ENCODE results near the gene ARHGAP25. TPM values are rescaled to one million over a fixed set of nuclear protein-coding genes. Genes with fewer than 3 reads are reported as not detected.

The ARHGAP25 gene
- total RNA-seq, 1 experiment from 2014 or later = not detected

DNA sequence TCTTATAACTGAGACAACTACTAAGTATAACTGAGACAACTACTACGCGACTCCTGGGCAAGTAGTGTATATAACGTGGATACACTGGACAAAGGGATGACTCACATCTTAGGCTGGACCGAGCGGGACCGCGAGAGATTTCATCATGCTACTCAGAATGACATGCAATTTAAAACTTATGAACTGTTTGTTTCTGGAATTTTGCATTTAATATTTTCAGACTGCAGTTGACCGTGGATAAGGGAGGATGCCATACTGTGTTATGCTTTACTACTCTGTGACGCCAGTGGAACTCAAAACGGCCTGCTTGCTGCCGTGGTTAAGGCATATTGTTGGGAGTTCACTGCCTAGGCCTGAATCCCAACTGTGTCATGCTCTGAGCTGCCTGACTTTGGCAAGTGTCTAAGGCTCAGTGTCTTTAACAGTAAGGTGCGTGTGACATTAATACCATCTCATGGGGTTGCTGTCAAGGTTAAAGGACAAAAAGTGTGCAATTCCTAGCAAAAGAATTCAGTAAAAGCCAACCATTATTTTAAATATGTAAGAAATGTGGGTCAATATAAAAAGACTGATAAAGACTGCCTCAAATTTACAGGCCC is 72.0 kb downstream of the ARHGAP25 start:
- DNase-seq (ENCODE audit: low read depth) = no peak
- in situ Hi-C loops (cut with HindIII; ENCODE audit: low pct_unique_long_range_greater_than_20kb, low sequenced_read_pairs) = no loop called here

DNA sequence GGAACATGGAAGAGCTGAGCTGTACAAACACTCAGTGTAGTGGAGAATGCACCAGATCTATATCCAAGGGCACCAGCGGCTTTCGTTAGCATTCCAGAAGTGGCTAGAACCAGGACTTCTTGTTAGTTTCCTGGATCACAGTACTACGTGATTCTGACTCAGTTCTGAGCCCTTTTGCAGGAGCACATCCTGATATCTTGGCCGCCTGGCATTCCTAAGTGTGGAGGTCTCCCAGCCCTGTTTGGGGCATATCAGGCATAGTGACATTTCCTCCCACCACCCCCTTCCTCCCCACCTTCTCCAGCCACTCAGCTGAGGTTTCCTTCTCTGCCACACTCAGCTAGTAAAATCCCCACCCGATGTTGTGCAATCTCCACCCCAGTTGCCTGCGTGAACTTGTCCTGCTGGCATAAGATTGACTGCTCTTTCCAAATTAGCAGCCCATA is 73.2 kb downstream of the ARHGAP25 start:
- in situ Hi-C loops (cut with HindIII; ENCODE audit: low pct_unique_long_range_greater_than_20kb, low sequenced_read_pairs) = no loop called here
- no peak for DNase-seq (ENCODE audit: low read depth)

DNA sequence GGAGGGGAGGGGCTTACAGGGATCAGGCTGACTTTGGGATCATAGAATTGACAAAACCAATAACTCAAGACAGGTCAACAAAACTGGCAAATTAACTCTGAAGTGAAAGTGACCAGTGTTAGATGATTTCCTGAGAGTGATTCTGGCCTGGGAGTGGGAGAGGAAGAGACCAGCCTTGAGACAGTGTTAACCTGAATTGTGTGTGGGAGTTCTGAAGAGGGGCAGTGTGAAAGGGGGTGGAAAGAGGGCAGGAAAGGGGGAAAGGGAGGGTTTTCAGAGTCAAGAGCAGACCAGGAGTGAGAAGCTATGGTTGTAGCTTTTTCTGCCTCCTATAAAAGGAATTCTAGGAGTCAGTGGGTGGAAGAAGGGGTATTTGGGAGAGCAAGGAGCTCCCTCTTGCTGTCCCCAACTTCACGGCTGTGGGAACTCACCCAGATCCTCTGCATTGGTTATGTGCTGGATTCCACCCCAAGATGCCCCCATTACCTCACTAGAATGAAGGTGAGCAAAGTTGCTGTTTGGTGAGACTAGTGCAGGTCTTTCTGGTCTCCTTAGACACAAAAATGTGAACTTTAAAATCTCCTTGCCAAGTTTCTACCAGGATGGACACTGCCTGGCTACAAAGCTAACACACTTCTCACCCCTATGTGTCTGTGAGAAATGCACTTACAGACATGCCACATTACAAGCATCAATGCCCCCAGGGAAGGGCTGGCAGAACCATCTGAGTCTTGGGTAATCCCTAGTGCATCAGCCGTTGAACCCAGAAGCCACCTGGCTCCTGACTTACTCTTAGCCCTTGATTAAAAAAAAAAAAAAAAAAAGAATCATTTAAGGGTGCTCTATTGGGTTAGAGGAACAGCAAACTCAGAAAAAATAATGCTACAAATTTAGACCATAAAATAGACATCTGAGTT is 75.0 kb downstream of the ARHGAP25 start:
- DNase-seq (ENCODE audit: low read depth) = no peak

DNA sequence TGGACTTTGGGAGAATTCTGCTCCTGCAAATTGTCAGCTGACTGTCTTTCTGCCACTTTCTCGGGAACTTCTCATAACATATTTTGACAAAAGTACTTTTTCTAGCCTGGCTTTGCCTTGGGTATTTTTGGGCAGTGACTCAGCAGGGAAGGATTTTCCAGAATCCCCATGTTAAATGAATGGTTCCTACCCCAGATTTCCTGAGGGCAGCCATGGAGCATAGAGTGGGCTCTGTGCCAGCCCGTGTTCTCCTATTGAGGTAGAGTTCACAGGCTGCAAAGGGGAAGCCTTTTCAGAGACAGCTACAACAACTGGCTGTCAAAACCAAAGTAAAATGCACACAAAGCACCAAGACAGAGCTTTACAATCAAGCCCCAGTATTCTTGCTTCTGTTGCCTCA is 76.8 kb downstream of the ARHGAP25 start:
- in situ Hi-C loops (cut with HindIII; ENCODE audit: low pct_unique_long_range_greater_than_20kb, low sequenced_read_pairs) = no loop called here
- no peak for DNase-seq (ENCODE audit: low read depth)

More for the DNA sequence above, 75.0 kb downstream of the ARHGAP25 start:
- in situ Hi-C loops (cut with HindIII; ENCODE audit: low pct_unique_long_range_greater_than_20kb, low sequenced_read_pairs) = no loop called here

DNA sequence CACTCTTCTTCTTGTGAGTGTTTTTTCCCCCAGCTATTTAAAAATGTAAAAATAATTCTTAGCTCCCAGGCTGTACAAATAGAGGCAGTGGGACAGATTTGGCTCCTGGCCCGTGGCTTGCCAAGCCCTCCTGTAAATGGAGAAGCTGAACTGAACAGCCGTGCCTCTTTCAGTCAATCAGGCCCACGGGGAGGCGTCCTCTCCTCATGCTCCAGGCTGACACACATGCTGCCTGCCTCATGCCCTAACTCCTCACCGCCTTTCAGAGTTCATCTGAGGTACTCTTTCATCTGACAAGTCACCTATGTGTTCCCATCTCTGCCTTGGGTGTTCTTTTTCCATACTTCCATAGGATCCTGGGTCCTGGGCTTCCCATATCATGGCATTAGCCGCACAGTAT is 77.6 kb downstream of the ARHGAP25 start:
- DNase-seq (ENCODE audit: low read depth) = no peak
- in situ Hi-C loops (cut with HindIII; ENCODE audit: low pct_unique_long_range_greater_than_20kb, low sequenced_read_pairs) = no loop called here

DNA sequence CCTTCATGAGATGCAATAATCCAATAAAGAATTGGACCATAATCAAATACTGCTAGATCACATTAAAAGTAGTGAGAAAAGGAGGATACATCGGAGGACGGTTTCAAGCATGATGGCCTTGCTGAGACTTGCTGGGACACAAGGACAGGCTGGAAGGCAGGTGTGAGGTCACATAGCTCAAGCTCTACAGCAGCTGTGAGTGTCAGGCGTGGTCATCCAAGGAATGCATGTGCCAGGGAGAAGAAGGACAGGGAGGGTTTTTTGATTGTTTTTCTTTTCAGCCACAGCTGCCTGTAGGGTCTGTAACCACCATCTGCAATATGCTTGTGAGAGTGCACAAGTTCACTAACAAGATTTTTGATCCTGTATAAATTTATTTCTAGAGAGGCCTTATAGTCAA is 79.0 kb downstream of the ARHGAP25 start:
- in situ Hi-C loops (cut with HindIII; ENCODE audit: low pct_unique_long_range_greater_than_20kb, low sequenced_read_pairs) = no loop called here
- DNase-seq (ENCODE audit: low read depth) = no peak

DNA sequence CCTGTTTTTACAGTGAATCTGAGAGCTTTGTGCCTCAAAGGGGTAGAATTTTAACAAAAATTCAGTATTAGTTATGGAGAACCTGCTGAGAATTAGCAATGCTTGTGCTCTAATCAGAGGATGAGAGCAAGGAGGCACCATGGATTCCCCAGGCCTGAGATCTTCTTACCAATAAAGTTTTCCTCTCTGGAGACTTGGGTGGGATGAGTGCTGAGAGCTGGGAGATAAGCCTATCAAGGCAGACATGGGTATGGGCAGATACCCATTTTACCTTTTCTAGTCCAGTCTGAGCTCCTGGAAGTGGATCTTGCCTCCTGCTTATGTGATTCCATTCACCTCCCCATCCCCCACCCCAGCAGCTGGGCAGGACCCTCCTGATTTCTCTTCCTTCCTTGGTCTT is 82.7 kb downstream of the ARHGAP25 start:
- no peak for DNase-seq (ENCODE audit: low read depth)
- in situ Hi-C loops (cut with HindIII; ENCODE audit: low pct_unique_long_range_greater_than_20kb, low sequenced_read_pairs) = no loop called here

DNA sequence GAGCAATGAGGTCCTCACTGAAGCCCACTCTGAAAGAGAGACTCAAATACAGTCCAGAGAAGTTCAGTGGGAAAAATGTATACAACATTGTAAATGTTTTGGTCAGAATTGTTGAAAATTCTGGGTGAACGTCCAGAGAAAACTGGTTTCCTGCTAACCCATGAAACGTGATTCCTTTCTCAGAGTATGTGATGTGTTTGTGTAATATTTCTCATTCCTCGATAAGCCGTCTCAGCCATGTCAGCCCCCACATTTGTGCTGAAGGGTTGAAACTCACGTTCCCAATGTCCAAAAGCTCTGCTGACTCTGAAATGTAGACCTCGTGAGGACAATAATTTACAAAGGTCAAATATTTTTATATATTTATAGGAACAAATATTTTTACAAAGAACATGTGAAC is 84.9 kb downstream of the ARHGAP25 start:
- in situ Hi-C loops (cut with HindIII; ENCODE audit: low pct_unique_long_range_greater_than_20kb, low sequenced_read_pairs) = no loop called here
- DNase-seq (ENCODE audit: low read depth) = no peak

DNA sequence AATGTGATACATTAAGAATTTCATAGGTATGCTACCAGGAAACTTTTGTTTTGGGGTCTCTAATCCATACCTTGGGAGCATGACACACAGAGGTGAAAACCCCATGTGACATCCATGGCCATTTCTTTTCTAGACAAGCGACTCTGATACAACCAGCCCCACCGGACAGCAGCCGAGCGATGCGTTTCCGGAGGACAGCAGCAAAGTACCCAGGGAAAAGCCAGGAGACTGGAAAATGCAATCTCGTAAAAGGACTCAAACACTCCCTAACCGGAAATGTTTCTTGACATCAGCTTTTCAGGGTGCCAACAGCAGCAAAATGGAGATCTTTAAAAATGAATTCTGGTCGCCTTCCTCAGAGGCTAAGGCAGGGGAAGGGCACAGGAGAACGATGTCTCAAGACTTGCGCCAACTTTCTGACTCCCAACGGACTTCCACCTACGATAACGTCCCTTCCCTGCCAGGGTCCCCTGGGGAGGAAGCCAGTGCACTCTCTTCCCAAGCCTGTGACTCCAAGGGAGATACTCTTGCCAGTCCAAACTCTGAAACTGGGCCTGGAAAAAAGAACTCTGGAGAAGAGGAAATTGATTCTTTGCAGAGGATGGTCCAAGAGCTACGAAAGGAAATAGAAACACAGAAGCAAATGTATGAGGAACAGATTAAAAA is 87.7 kb downstream of the ARHGAP25 start:
- DNase-seq (ENCODE audit: low read depth) = no peak
- in situ Hi-C loops (cut with HindIII; ENCODE audit: low pct_unique_long_range_greater_than_20kb, low sequenced_read_pairs) = no loop called here

DNA sequence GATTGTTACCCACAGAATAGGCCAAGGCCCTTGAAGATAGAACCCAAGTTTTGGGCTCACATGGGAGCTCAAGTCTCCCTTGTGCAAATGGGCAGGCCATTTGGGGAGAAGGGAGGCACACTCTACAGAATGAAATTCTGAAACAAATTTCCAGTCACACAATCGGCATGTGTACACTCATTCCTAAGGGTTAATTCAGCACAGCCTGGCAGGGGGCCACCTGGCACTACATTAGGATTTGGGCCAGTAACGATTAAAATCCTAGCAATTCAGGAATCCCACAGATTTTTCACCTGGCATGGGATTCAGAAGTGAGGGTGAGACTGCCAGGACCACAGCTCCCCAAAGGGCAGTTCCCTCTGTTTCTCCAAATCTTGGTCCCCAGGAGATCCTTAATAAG is 90.2 kb downstream of the ARHGAP25 start:
- in situ Hi-C loops (cut with HindIII; ENCODE audit: low pct_unique_long_range_greater_than_20kb, low sequenced_read_pairs) = no loop called here
- DNase-seq (ENCODE audit: low read depth) = no peak

DNA sequence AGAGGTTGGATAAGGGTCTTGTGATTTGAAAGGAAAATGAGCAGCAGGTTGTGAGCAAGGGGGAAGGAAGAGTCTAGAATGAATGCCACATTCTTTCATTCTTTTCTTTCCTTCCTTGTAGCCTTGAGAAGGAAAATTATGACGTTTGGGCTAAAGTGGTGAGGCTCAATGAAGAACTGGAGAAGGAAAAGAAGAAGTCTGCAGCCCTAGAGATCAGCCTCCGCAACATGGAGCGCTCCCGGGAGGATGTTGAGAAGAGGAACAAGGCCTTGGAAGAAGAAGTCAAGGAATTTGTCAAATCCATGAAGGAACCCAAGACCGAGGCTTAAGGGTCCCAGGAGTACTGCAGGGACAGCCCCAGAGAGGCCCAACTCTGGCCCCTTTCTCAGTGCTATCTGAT is 91.3 kb downstream of the ARHGAP25 start:
- in situ Hi-C loops (cut with HindIII; ENCODE audit: low pct_unique_long_range_greater_than_20kb, low sequenced_read_pairs) = no loop called here

DNA sequence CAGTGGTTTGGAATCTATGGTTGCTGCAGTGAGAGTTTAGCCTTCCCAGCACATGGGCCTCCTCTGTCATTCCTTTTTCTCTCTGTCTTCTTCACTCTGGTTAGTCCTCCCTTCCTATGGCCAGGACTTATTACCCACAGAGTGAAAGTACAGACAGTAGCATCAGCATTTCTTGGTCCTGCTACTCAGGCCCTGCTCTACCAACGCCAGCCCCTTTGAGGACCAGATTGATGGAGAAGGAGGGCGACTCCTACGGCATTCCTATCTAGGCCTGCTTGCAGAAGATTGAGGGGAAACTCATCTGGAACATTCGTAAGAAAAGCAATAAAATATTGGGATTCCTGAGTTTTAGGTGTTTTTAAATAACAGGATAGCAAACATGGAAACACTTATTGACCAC is 93.1 kb downstream of the ARHGAP25 start:
- DNase-seq (ENCODE audit: low read depth) = no peak
- in situ Hi-C loops (cut with HindIII; ENCODE audit: low pct_unique_long_range_greater_than_20kb, low sequenced_read_pairs) = no loop called here

More for the DNA sequence above, 91.3 kb downstream of the ARHGAP25 start:
- DNase-seq (ENCODE audit: low read depth) = no peak

DNA sequence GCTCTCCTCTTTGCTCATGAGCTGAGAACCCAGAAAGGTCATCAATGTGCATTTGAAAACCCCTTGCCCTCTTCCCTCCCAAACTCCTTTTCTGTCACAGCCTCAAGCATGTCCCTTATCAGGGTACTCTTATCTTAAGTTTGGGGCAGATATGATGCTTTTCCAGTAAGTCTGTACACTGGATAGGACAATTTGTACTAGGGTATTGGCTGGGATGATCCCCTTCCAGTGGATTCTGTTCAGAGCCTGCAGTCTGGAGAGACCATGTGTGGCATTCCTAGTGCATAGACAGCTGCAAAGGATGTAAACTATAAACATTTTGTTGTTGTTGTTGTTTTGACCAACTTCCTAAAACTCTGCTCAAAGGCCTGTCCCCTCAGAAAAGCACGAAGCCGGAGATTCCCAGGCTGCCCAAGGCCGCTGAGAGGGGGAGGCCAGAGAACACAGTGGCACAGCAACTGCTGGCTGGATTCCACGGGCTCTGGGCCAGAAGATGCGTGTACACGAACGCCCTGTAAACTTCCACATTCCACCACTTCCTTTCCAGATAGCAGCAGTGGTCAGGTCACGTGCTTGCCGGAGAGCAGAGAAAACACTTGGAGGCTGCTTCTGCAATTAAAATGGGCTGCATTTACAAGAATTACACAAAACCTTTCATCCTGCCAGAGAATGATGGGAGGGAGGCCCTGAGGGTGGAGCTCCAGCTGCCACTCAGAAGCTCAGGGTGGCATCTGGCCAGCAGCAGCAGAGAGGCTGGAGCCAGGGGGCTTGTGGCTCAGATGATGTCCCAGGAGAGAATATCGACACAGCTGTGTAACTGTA is 94.5 kb downstream of the ARHGAP25 start:
- in situ Hi-C loops (cut with HindIII; ENCODE audit: low pct_unique_long_range_greater_than_20kb, low sequenced_read_pairs) = no loop called here
- DNase-seq (ENCODE audit: low read depth) = peak; percentile 82

DNA sequence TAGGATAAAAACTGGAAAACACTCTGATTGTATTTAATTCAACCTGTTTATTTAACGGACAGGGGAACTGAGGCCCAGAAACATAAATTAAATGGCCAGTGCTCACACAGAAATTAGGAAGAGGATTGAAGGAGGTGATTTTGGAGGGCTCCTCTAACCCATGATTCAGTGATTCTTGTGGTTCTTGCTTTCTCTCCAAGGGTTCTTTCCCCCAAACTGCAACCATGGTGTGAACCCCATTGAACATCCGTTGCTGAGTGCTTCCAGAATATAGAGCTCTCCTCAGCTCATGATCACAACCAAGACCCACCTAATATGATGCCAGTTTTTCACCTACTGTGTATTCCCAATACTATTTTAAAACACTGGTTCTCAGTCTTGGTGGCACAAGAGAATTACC is 95.1 kb downstream of the ARHGAP25 start:
- DNase-seq (ENCODE audit: low read depth) = no peak
- in situ Hi-C loops (cut with HindIII; ENCODE audit: low pct_unique_long_range_greater_than_20kb, low sequenced_read_pairs) = no loop called here

DNA sequence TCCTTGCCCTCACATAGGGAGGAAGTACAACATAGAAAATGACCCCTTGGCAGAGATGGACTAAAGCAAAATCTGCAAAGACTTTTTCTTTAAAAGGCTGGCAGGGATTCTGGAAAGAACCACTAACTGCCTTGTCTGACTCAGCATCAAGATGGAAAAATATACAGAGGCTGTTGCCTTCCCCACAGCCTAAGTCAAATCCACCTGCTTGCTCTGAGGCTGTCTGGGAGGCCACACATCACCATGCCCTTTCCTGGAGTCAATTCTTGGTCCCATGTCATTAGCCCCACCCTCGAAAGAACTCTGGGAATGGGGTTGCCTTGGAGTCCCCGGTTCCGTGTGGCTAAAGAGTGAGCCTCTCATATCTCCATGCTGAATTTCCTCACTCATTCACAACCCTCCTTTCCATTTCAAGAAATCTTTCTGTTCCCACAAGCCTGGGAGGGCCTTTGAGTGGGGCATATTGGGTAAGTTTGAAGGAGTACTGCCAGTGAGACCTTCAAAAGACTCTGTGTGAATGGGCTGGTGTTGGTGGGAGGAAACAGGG is 97.1 kb downstream of the ARHGAP25 start:
- in situ Hi-C loops (cut with HindIII; ENCODE audit: low pct_unique_long_range_greater_than_20kb, low sequenced_read_pairs) = no loop called here
- DNase-seq (ENCODE audit: low read depth) = no peak

DNA sequence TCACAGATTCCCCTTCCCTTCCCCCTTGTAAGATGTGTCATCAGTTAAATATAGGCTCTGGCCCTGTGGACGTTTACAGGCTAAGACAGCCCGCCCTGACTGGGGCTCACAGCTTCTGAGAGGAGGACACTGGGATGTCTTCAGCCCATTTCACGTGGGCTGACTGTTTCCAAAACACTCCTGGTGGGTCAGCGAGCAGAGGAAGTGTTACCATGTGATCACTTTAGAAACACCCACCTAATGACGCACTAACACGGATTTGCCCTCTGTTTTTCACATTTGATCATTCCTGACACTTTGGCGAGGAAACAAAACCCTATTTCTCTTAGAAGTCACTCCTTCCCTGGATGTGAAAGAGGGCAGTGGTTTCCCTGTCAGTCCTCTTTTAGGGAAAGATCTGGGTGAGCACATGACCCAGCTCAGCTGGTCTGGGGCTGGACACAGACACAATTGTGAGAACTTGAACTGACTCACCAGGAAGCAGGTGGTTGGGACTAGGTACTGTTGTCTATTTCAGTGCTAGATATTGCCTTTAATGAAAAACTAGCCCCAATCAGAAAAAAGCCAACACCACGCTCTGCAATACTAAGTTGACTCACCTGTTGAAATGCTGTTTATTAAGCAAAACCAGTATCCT is 97.7 kb downstream of the ARHGAP25 start:
- in situ Hi-C loops (cut with HindIII; ENCODE audit: low pct_unique_long_range_greater_than_20kb, low sequenced_read_pairs) = no loop called here
- DNase-seq (ENCODE audit: low read depth) = peak; percentile 21

DNA sequence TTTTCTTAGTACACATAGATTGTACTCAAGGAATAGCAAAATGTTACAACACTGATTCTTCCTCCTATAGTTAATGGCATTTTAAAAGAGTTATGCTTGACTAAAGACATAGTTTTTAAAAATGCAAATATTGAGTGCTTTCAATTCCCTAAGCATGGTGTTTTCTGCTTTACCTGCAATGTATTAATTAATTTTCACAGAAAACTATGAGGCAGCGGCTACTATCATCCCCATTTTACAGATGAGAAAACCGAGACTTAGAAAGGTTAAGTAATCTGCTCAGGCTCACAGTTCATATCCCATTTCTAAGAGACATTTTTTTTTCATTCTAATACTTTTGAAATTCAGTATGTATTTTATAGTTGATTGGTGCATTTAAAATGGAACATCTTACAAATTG is 98.6 kb downstream of the ARHGAP25 start:
- no peak for DNase-seq (ENCODE audit: low read depth)

More for the DNA sequence above, 98.6 kb downstream of the ARHGAP25 start:
- in situ Hi-C loops (cut with HindIII; ENCODE audit: low pct_unique_long_range_greater_than_20kb, low sequenced_read_pairs) = no loop called here
